GM12872 (cell line): ENCODE data around the gene SLC35B1.

ENCODE experiments used
- TF ChIP-seq, protein P1 (sequence below): IDR thresholded peaks from 3 replicates; pipeline ENCODE4 v1.5.1; 2011; ENCODE audit warnings: low read depth, mild to moderate bottlenecking, low read length, moderate library complexity; ENCODE audit not compliant: insufficient read depth

Gene SLC35B1

DNA sequence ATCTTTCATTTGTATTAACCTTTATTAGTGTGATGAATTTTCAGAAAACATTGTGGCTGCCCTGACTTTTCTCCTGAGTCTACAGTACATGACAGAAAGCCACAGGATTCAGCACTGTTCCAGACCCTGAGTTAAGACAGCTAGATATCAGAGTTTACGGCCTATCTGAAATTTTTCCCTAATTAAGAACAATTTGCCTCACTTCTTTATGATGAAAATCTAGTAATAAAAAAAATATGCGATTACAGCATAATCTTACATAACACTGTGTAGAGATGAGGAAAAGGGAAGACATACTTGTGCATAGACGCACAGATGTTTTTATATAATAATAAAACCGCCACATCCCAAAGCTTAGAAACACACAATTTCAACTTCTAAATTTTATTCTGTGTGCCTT, 37.1 kb downstream of the SLC35B1 start:
- TF ChIP-seq, protein P1, sequence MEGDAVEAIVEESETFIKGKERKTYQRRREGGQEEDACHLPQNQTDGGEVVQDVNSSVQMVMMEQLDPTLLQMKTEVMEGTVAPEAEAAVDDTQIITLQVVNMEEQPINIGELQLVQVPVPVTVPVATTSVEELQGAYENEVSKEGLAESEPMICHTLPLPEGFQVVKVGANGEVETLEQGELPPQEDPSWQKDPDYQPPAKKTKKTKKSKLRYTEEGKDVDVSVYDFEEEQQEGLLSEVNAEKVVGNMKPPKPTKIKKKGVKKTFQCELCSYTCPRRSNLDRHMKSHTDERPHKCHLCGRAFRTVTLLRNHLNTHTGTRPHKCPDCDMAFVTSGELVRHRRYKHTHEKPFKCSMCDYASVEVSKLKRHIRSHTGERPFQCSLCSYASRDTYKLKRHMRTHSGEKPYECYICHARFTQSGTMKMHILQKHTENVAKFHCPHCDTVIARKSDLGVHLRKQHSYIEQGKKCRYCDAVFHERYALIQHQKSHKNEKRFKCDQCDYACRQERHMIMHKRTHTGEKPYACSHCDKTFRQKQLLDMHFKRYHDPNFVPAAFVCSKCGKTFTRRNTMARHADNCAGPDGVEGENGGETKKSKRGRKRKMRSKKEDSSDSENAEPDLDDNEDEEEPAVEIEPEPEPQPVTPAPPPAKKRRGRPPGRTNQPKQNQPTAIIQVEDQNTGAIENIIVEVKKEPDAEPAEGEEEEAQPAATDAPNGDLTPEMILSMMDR = no peak

DNA sequence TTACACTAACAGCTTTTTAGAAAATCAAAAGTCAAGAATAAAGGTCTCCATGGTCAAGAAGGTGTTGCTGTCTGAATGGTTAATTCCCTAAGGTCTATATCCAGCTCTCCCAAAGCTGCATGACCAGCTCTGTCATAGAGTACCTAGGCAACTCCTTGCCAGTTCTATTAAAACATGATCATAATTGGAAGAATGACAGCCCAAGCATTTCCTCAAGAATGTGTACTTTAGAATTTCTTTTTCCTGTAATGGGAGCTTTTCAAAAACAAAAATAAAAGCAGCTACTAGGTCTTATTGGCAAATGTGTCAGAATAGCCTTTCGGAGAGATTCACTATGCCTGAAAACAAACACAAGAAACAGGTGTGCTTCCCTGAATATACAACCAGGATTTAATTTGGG, 37.8 kb downstream of the SLC35B1 start:
- TF ChIP-seq, protein P1 = no peak

DNA sequence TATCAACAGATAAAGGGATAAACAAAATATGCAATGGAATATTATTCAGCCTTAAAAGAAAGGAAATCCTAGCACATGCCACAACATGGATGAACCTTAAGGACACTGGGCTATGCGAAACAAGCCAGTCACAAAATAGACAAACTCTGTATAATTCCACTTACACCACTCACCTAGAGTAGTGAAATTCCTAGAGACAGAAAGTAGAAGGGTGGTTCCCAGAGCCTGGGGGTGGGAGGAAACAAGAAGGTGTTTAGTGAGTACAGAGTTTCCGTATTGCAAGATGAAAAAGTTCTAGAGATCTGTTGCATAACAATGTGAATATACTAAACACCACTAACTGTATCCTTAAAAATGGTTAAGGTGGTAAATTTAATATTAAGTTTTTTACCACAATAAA, 39.9 kb downstream of the SLC35B1 start:
- TF ChIP-seq, protein P1 = no peak

DNA sequence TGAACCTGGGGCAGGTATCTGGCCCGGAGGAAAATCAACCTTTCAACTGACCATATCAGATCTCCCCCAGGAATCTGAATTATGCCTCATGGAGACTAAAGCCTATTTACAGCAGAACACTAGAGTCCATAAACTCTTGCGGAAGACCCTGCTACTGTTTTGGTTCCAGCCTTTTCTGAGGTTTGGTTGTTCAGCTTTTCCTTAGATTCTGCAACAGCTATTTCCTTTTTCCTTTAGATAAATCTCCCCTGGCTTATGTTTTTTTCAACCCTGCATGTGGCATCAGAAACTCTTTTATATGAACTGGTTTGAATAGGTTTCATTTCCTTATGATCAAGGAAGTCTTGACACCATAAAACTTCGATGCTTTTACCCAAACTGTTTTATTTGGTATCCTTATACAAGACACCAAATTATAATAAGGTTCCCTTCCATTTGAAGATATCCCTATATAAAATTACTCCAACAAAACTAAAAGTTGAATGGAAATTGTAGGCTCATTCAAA, 43.0 kb downstream of the SLC35B1 start:
- TF ChIP-seq, protein P1 = no peak

DNA sequence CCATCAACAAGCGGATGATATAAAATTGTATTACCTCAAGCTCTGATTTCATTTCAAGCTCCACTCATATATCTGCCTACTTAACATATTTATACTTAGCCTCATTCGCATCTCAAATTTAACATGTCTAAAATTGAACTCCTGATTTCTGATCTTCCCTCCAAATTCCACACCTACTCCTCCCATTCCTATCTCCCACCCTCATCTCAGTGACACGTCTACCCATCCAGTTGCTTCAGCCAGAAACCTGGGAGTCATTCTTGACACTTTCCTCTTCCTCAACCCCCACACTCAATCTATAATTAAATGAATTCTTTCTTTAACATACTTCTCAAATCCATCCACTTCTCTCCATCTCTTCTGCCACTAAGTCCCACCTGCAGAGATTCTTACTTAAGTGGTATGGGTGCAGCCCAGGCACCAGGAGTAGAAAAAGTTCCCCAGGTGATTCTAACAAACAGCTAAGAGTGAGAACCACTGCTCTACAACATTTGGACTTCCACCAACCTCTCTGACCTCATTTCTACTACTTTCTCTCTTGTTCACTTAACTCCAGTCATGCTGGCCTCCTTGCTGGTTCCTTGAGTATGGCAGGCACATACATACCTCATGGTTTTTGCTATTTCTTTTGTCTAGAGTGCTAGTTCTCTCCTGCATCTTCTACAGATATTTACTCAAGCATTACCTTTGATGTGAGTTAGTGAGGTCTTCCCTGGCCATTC, 47.9 kb downstream of the SLC35B1 start:
- TF ChIP-seq, protein P1 = no peak

DNA sequence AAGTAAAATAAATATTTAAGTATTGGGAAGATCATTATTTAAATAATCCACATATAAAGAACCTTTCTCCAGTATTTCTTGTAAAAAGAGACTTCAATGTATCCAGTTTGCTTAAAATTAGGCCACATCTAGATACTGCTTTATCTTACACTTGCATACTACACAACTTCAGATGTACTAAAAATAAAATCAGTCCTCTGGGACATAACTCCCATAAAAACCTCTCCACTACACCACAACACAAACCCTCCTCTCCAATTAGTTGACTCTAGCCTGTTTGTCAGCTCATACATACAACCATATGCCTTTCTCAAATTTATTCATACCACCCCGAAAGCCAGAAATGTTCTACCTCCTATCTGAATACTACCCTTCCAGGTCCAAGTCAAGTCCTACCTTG, 51.5 kb downstream of the SLC35B1 start:
- TF ChIP-seq, protein P1 = no peak
